Measurements from ENCODE around the gene CCNJL. TPM values are rescaled to one million over a fixed set of nuclear protein-coding genes. Genes with fewer than 3 reads are reported as not detected.
A peak's percentile ranks its signal among the peaks of the same experiment; 100 is the strongest.

Gene CCNJL
- total and polyA plus RNA-seq, 2 donors = 1.7 to 2.7 TPM

DNA sequence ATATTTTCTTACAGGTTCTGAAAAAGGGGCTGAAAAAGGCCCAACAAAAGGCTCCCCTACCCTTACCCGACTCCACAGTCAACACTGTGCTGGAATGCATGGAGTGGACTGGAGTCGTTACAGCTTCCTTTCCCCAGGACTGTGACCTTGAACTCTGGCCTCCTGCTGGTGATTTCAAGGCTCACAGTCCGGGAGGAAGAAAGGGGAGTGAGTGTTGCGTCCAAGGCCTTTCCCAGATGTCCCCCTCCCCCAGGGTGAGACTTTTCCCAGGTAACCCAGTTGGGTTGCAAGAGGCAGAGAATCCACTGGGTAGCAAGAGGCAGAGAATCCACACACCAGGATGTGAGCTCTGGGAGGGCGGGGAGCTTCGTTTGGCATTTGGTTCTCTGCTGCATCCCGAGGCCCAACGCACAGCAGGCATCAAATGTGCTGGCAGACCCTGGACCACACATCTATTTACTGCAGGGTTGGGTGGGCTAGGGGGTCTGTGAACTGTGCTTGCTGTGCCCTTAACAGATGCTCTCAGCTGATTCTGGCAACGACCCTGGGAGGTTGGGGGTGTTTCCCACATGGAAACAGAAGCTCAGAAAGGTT, 45.5 kb downstream of the CCNJL start:
- Histone ChIP-seq H3K4me1 (ENCODE audit: control insufficient read depth in 2 of 2, insufficient read depth in 2 of 2, low read length in 2 of 2) (peaks cover 43 to 68% of the 10 kb centered on the region in 2 donors), H3K36me3 (ENCODE audit: control insufficient read depth in 2 of 2, insufficient read depth in 2 of 2, low read length in 1 of 2) (no peaks in the 10 kb centered on the region), H3K27ac (ENCODE audit: low read depth in 1 of 2, low read length in 1 of 2) (no peak overlapping the region), H3K27me3 (ENCODE audit: control insufficient read depth in 2 of 2, insufficient read depth in 1 of 2, low read length in 1 of 2) (no peaks in the 10 kb centered on the region), H3K4me3 (ENCODE audit: low read length in 2 of 2) (no peak overlapping the region), H3K9me3 (ENCODE audit: control insufficient read depth in 2 of 2, insufficient read depth in 1 of 2, low read length in 1 of 2) (peaks cover 0 to 5% of the 10 kb centered on the region in 2 donors)
- 94% methylated on average over 9 of the region's 9 CpGs for WGBS
- no peak for DNase-seq (ENCODE audit: low read depth in 6 of 9, low spot score in 9 of 9)

DNA sequence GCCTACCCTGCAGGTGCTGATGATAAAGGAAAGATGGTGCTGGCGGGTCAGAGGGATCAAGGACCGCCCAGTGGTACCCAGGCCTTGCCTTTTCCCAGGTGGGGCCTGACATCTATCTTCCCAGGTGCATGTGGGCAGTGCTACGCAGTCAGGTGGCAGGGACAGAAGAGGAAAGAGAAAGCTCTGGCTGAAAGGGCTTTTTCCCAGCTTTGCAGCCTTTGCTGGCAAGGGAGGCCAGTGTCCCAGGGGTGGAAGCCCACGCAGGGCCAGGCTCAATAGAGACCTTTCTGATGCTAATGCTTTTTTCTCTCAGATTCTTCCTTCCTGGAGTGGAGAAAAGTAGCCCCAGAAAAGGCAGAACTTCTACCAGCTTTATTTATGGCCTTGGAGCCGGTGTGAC, 46.3 kb downstream of the CCNJL start:
- peaks cover 0 to 5% of the 10 kb centered on the region in 2 donors for H3K9me3 ChIP-seq (ENCODE audit: control insufficient read depth in 2 of 2, insufficient read depth in 1 of 2, low read length in 1 of 2)
- WGBS = 97% methylated on average over 5 of the region's 5 CpGs
- no peaks in the 10 kb centered on the region for H3K27me3 ChIP-seq (ENCODE audit: control insufficient read depth in 2 of 2, insufficient read depth in 1 of 2, low read length in 1 of 2)
- H3K4me1 ChIP-seq (ENCODE audit: control insufficient read depth in 2 of 2, insufficient read depth in 2 of 2, low read length in 2 of 2) = peaks cover 44 to 68% of the 10 kb centered on the region in 2 donors
- H3K36me3 ChIP-seq (ENCODE audit: control insufficient read depth in 2 of 2, insufficient read depth in 2 of 2, low read length in 1 of 2) = no peaks in the 10 kb centered on the region
- no peak overlapping the region for H3K4me3 ChIP-seq (ENCODE audit: low read length in 2 of 2)
- no peak overlapping the region for H3K27ac ChIP-seq (ENCODE audit: low read depth in 1 of 2, low read length in 1 of 2)
- DNase-seq (ENCODE audit: low read depth in 6 of 9, low spot score in 9 of 9) = no peak

DNA sequence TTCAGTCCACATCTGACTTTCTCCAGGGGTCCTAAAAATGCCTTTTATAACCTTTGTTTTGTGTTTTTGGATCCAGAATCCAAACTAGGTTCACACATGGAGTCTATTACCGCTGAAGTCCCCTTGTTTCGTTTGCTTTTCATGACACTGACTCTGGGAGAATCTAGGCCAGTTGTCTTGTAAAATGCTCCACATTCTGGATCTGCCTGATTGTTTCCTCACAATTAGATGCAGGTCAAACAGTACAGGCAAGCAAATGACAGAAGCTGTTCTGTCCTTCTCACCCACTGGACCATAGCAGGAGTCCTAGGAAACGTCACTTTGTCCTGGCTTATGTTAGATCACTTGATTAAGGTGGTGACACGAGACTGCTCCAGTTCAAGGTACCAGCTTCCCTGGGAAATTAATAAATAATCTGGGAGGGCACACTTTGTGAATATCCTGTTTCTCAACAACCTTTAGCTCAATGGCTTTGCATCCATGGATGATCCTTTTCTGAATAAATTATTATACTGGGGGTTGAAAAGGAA, 49.0 kb downstream of the CCNJL start:
- H3K4me1 ChIP-seq (ENCODE audit: control insufficient read depth in 2 of 2, insufficient read depth in 2 of 2, low read length in 2 of 2) = peaks cover 43 to 64% of the 10 kb centered on the region in 2 donors
- H3K27ac ChIP-seq (ENCODE audit: low read depth in 1 of 2, low read length in 1 of 2) = peak overlapping the region in 1 of 2 donors; percentile 98
- H3K9me3 ChIP-seq (ENCODE audit: control insufficient read depth in 2 of 2, insufficient read depth in 1 of 2, low read length in 1 of 2) = peaks cover 0 to 5% of the 10 kb centered on the region in 2 donors
- H3K4me3 ChIP-seq (ENCODE audit: low read length in 2 of 2) = peak overlapping the region; percentile 56 to 61
- WGBS = 90% methylated on average over 4 of the region's 4 CpGs
- peak in 1 of 9 donors; percentile 42 for DNase-seq (ENCODE audit: low read depth in 6 of 9, low spot score in 9 of 9)
- H3K36me3 ChIP-seq (ENCODE audit: control insufficient read depth in 2 of 2, insufficient read depth in 2 of 2, low read length in 1 of 2) = no peaks in the 10 kb centered on the region
- H3K27me3 ChIP-seq (ENCODE audit: control insufficient read depth in 2 of 2, insufficient read depth in 1 of 2, low read length in 1 of 2) = no peaks in the 10 kb centered on the region

DNA sequence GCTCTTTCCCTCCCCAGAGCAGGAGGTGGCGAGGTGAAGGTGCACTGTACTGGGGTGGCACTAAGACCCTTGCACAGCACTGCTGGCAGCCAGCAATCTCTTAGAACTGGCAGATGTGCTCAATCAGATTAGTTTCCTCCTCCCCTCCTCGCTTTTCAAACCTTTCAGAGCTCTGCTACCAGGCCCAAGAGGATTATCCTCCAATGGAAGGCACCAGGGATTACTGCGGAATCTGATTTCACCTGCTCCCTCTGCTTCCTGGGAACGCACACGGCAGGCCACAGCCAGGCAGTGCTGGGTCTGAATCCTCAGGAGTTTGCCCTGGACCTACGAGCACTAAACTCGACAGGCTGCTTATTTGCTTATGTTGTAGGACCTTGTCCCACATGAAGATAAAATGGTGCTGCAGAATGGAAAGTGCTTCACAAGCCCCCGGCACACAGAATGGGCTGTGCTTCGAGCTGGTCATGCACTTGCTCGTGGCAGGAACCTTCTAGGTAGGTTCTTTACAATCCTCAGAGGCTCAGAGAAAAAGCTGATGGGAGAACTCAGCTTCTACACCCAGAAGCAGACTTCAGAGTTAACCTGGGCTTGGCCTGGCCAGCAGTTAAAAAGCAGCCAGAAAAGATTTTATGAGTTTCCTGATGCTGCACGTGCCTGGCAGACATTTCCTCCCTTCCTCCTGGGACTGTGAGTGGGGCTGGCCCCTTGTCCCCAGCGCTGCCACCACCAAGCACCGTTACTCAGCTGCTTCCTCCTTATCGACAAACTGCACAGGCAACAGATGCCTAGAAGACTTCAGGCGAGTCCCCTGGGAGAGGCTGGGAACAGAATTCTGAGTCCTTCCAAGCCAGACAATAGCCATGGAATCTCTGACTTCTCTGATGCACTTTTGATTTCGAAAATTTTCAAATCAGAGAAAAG, 50.0 kb downstream of the CCNJL start:
- Histone ChIP-seq H3K36me3 (ENCODE audit: control insufficient read depth in 2 of 2, insufficient read depth in 2 of 2, low read length in 1 of 2) (no peaks in the 10 kb centered on the region), H3K9me3 (ENCODE audit: control insufficient read depth in 2 of 2, insufficient read depth in 1 of 2, low read length in 1 of 2) (peaks cover 0 to 5% of the 10 kb centered on the region in 2 donors), H3K4me1 (ENCODE audit: control insufficient read depth in 2 of 2, insufficient read depth in 2 of 2, low read length in 2 of 2) (peaks cover 42 to 59% of the 10 kb centered on the region in 2 donors), H3K4me3 (ENCODE audit: low read length in 2 of 2) (peak overlapping the region; percentile 56 to 61), H3K27ac (ENCODE audit: low read depth in 1 of 2, low read length in 1 of 2) (peak overlapping the region; percentile 77 to 98), H3K27me3 (ENCODE audit: control insufficient read depth in 2 of 2, insufficient read depth in 1 of 2, low read length in 1 of 2) (no peaks in the 10 kb centered on the region)
- 34% methylated on average over 16 of the region's 16 CpGs for WGBS
- peak in 8 of 9 donors; percentile 56 to 91 (median 71) for DNase-seq (ENCODE audit: low read depth in 6 of 9, low spot score in 9 of 9)

DNA sequence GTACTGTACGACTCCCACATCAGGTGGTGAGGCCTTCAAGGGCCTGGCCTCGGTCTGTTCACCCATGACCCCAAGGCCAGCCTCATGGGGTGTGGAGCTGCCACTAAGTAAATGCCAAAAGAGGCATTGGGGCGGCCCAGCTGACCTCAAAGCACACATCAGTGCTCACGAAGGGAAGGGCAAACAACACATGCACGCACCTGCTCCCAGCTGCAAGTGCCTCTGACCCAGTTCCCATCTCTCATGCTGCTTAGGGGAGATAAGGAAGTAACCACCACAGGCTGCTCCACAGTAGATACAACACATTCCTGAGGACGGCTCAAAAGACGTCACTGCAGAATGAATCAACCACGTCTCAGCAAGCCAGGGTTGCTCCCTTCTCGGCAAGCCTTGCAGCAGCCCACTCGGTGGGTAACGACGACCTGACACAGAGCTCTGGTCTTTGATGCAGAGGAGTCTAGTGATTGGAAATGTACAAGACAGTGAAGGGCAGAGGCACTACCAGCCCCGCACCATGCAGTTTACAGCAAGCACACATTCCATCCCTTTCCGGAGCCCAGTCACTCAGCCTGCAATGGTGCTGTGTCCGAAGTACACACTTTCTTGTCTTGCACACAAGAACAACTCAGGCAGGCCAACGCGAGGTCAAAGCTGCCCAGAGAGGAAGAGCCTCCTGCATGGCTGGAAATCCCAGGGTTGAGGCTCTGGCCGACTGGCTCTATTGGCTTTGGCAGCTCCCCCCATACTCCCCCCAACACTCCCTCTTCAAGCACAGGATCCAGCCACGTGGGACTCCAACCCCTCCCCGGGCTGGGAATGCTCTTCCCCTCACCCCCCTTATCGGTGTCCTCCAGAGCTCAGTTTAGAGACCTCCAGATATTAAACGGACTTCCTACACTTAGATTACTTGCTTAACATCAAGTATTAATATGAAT, 51.2 kb downstream of the CCNJL start:
- Histone ChIP-seq H3K4me1 (ENCODE audit: control insufficient read depth in 2 of 2, insufficient read depth in 2 of 2, low read length in 2 of 2) (peaks cover 42 to 59% of the 10 kb centered on the region in 2 donors), H3K4me3 (ENCODE audit: low read length in 2 of 2) (peak overlapping the region; percentile 1 to 8), H3K9me3 (ENCODE audit: control insufficient read depth in 2 of 2, insufficient read depth in 1 of 2, low read length in 1 of 2) (peaks cover 0 to 3% of the 10 kb centered on the region in 2 donors), H3K27ac (ENCODE audit: low read depth in 1 of 2, low read length in 1 of 2) (peak overlapping the region; percentile 82 to 98), H3K36me3 (ENCODE audit: control insufficient read depth in 2 of 2, insufficient read depth in 2 of 2, low read length in 1 of 2) (no peaks in the 10 kb centered on the region), H3K27me3 (ENCODE audit: control insufficient read depth in 2 of 2, insufficient read depth in 1 of 2, low read length in 1 of 2) (no peaks in the 10 kb centered on the region)
- peak in 8 of 9 donors; percentile 67 to 93 (median 82) for DNase-seq (ENCODE audit: low read depth in 6 of 9, low spot score in 9 of 9)
- WGBS = 31% methylated on average over 22 of the region's 22 CpGs

DNA sequence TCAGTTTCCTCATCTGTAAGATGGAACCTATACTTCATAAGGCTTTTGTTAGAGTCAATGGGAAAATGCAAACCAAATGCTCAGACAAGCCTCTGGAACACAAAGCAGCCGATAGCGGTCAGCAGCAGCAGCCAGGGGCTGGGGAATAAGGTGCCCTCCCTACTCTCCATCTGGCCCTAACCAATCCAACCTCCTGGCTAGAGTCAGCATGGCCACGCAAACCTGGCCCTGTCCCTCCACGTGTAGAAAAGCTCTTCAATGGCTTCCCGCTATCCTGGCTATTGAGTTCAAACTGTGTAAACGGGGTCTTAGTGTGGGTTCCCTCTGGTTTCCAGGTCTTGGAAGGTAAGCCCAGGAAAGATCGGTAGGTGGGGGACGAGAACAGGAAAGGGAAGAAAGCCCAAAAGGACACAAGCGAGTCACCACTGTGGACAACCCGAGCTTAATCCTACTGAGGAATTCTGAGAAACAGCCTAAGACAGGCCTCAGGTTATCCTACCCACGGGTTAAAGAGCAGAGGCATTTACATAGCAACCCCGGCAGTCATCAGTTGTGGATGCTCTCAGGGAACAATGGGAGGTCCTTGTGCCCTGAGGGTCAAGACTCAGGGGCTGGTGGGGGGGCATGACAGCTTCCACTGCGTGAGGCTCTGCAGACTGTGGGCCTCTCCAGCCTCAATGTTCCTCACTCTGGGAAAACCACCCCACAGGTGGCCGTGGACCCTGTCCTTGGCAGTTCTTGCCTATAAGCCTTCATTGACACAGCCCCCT, 52.2 kb downstream of the CCNJL start:
- peaks cover 39 to 56% of the 10 kb centered on the region in 2 donors for H3K4me1 ChIP-seq (ENCODE audit: control insufficient read depth in 2 of 2, insufficient read depth in 2 of 2, low read length in 2 of 2)
- WGBS = 92% methylated on average over 14 of the region's 14 CpGs
- H3K27me3 ChIP-seq (ENCODE audit: control insufficient read depth in 2 of 2, insufficient read depth in 1 of 2, low read length in 1 of 2) = no peaks in the 10 kb centered on the region
- peak overlapping the region; percentile 82 to 98 for H3K27ac ChIP-seq (ENCODE audit: low read depth in 1 of 2, low read length in 1 of 2)
- no peak overlapping the region for H3K4me3 ChIP-seq (ENCODE audit: low read length in 2 of 2)
- no peaks in the 10 kb centered on the region for H3K9me3 ChIP-seq (ENCODE audit: control insufficient read depth in 2 of 2, insufficient read depth in 1 of 2, low read length in 1 of 2)
- no peaks in the 10 kb centered on the region for H3K36me3 ChIP-seq (ENCODE audit: control insufficient read depth in 2 of 2, insufficient read depth in 2 of 2, low read length in 1 of 2)
- peak in 1 of 9 donors; percentile 35 for DNase-seq (ENCODE audit: low read depth in 6 of 9, low spot score in 9 of 9)

DNA sequence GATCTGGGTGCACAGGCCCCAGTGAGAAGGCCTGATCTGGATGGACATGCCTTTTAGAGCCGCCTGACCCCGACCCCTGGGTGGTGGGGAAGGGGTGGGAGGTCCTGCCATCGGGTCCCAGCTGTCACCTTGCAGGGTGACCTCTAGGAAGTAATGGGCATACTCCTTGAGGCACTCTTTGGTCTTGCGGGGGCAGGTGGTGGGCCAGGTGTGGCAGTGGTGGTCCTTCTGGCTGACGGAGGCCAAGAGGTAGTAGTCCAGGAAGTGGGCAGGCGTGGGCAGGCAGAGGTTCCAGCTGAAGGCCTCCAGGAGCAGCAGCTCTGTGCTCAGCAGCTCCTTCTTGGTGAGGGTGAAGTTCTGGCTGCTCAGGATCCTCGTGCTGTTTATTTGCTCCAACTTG, 53.0 kb downstream of the CCNJL start:
- no peak for DNase-seq (ENCODE audit: low read depth in 6 of 9, low spot score in 9 of 9)
- 85% methylated on average over 7 of the region's 7 CpGs for WGBS

DNA sequence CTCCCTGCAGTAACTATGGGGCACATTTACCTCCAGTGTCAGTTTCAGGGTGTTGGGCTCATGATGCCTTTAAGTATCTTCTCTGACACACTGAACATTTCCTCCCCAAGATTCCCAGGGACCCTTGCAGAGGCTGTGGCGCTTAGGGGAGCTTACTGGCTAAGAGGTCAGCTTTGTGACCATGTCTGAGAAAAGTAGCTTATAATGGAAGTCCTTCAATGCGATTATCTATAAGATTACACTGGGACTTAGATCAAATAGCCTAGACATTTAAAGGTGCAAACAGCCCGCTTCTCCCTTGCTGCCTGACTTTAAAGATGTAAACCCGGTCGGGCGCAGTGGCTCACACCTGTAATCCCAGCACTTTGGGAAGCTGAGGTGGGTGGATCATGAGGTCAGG, 57.7 kb downstream of the CCNJL start:
- H3K27me3 ChIP-seq (ENCODE audit: control insufficient read depth in 2 of 2, insufficient read depth in 1 of 2, low read length in 1 of 2) = no peaks in the 10 kb centered on the region
- DNase-seq (ENCODE audit: low read depth in 6 of 9, low spot score in 9 of 9) = no peak
- H3K27ac ChIP-seq (ENCODE audit: low read depth in 1 of 2, low read length in 1 of 2) = no peak overlapping the region
- H3K4me1 ChIP-seq (ENCODE audit: control insufficient read depth in 2 of 2, insufficient read depth in 2 of 2, low read length in 2 of 2) = peaks cover 6% of the 10 kb centered on the region in 2 donors
- WGBS = 98% methylated on average over 6 of the region's 6 CpGs
- H3K36me3 ChIP-seq (ENCODE audit: control insufficient read depth in 2 of 2, insufficient read depth in 2 of 2, low read length in 1 of 2) = peaks cover 0 to 15% of the 10 kb centered on the region in 2 donors
- no peak overlapping the region for H3K4me3 ChIP-seq (ENCODE audit: low read length in 2 of 2)
- H3K9me3 ChIP-seq (ENCODE audit: control insufficient read depth in 2 of 2, insufficient read depth in 1 of 2, low read length in 1 of 2) = no peaks in the 10 kb centered on the region

More for the DNA sequence above, 53.0 kb downstream of the CCNJL start:
- Histone ChIP-seq H3K9me3 (ENCODE audit: control insufficient read depth in 2 of 2, insufficient read depth in 1 of 2, low read length in 1 of 2) (no peaks in the 10 kb centered on the region), H3K36me3 (ENCODE audit: control insufficient read depth in 2 of 2, insufficient read depth in 2 of 2, low read length in 1 of 2) (no peaks in the 10 kb centered on the region), H3K27me3 (ENCODE audit: control insufficient read depth in 2 of 2, insufficient read depth in 1 of 2, low read length in 1 of 2) (no peaks in the 10 kb centered on the region), H3K4me1 (ENCODE audit: control insufficient read depth in 2 of 2, insufficient read depth in 2 of 2, low read length in 2 of 2) (peaks cover 38 to 53% of the 10 kb centered on the region in 2 donors), H3K27ac (ENCODE audit: low read depth in 1 of 2, low read length in 1 of 2) (peak overlapping the region in 1 of 2 donors; percentile 42), H3K4me3 (ENCODE audit: low read length in 2 of 2) (no peak overlapping the region)
